Measurements from ENCODE around the gene CSF3R.

DNA sequence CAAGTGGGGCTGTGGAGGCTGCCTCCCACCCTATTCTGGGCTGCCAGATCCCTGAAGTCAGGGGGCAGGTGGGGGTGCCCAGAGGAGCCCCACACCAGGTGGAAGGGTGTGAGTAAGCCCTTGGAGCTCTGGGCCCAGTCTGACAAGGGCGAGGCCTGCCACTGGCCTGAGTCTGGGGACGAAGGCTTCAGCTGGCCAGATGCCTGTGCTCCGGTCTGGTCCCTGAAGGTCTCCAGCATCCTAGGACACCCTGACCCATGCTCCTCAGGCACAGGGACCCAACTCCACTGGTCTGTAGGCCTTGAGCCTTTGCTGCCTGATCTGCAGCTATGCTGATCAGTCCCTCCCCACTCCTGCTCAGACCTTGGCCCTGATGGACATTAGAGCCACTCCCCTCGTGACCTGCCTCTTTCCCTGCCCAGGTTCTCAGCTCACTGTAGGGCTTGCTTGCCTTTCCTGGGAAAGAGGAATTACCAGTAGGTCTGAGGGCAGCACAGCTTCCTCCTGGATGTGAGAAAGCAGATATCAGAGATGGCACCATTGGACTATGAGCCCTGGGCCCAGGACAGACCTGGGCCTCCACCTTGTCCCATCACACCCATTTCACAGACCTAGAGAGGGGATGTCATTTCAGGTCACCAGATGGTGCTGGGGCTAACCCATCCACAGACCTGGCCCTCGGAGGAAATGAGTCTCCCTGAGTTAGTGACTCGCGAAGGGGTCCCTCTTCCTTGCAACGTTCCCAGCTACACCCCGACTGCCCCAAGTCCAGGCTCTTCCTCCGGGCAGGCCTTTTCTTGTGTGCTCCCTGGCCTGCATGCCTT lies 32.8 kb upstream of the CSF3R start:
- TF ChIP-seq POLR2A (IDR thresholded peaks at IDR 0.05) = no peak
- TF ChIP-seq, protein P1, sequence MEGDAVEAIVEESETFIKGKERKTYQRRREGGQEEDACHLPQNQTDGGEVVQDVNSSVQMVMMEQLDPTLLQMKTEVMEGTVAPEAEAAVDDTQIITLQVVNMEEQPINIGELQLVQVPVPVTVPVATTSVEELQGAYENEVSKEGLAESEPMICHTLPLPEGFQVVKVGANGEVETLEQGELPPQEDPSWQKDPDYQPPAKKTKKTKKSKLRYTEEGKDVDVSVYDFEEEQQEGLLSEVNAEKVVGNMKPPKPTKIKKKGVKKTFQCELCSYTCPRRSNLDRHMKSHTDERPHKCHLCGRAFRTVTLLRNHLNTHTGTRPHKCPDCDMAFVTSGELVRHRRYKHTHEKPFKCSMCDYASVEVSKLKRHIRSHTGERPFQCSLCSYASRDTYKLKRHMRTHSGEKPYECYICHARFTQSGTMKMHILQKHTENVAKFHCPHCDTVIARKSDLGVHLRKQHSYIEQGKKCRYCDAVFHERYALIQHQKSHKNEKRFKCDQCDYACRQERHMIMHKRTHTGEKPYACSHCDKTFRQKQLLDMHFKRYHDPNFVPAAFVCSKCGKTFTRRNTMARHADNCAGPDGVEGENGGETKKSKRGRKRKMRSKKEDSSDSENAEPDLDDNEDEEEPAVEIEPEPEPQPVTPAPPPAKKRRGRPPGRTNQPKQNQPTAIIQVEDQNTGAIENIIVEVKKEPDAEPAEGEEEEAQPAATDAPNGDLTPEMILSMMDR (IDR thresholded peaks at IDR 0.05) = no peak
- no peak for TF ChIP-seq POLR2AphosphoS5 (IDR thresholded peaks at IDR 0.05)

All from stomach (tissue), 4 donors.